Chondrocyte (in vitro differentiated cells): ENCODE results near the gene ADIPOR2. TPM values are rescaled to one million over a fixed set of nuclear protein-coding genes. Genes with fewer than 3 reads are reported as not detected.

Source experiments
- DNase-seq: peaks from one replicate; pipeline ENCODE4 v3.0.0; 2021; ENCODE audit warnings: mixed read lengths, low spot score
- H3K27ac Mint-ChIP-seq: one replicate; pipeline ENCODE4 v1.8.0; 2021; ENCODE audit warnings: mild to moderate bottlenecking, moderate library complexity, mixed read lengths; ENCODE audit not compliant: unreplicated experiment
- H3K27me3 Mint-ChIP-seq: 2 replicates; pipeline ENCODE4 v1.8.0; 2021; ENCODE audit warnings: low read depth, mixed read lengths
- H3K36me3 Mint-ChIP-seq: 2 replicates; pipeline ENCODE4 v1.8.0; 2021; ENCODE audit warnings: low read depth, mixed read lengths
- H3K4me1 Mint-ChIP-seq: 2 replicates; pipeline ENCODE4 v1.8.0; 2021; ENCODE audit warnings: low read depth, mild to moderate bottlenecking, mixed read lengths
- H3K4me3 Mint-ChIP-seq: one replicate; pipeline ENCODE4 v1.8.0; 2021; ENCODE audit warnings: mild to moderate bottlenecking, moderate library complexity, mixed read lengths; ENCODE audit not compliant: unreplicated experiment
- H3K9me3 Mint-ChIP-seq: 2 replicates; pipeline ENCODE4 v1.8.0; 2021; ENCODE audit warnings: low read depth, mixed read lengths
- total RNA-seq: library from RNA; stranded (reverse); gene quantifications from 3 replicates; pipeline ENCODE4 v1.2.1, GENCODE V29; 2021
- TF ChIP-seq, protein P1 (sequence below): fragments of 200-600 bp; sonication (generic); IDR thresholded peaks from 2 replicates; pipeline ENCODE4 v1.5.0; 2021; ENCODE audit warnings: antibody characterized with exemption, mild to moderate bottlenecking, moderate library complexity

ADIPOR2 gene
- total RNA-seq, 1 donor from 2014 or later, result 35.6 TPM

DNA sequence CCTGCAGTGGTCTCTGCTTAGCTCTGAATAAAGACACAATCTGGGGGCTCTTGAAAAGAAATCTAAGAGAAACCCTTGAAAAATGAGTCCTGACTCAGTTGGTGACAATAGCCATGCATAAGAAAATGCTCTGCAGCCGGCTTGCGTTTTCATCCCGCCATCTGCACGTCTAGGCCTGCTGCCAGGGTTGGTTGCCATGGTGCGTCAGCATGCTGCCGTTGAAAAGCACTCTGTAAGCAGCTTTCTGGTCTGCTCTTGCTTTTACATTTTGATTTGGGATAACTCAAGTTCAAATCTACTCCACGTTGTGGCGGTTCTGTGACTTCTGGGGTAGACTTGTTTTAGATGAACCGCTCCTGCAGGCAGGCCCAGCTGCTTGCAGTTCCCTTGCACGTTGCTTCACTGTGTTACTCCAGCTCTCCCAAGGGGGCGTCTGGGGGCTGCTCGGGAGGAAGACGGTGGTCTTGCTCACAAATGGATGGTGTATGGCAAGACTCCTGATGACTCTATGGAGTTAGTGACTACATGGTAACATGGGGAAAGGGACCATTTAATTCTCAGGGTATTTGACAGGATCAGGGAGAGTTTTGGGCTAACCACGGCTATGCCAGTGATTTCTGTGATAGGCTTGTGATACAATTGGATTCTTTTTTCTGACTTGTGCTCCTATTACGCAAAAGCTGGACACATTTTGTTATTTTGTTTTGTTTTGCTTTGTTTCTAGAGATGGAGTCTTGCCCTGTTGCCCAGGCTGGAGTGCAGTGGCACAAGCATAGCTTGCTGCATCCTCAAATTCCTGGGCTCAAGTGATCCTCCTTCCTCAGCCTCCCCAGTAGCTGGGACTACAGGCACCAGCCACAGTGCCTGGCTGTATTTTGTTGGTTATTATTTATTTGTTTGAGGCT, 46.1 kb upstream of the ADIPOR2 start:
- H3K36me3 Mint-ChIP-seq, result peaks cover 18% of the 10 kb centered on the region
- DNase-seq, result no peak
- peak overlapping the region; percentile 6 for H3K27ac Mint-ChIP-seq
- peaks cover 22% of the 10 kb centered on the region for H3K4me1 Mint-ChIP-seq
- H3K27me3 Mint-ChIP-seq, result no peaks in the 10 kb centered on the region
- H3K4me3 Mint-ChIP-seq, result no peak overlapping the region
- TF ChIP-seq, protein P1, sequence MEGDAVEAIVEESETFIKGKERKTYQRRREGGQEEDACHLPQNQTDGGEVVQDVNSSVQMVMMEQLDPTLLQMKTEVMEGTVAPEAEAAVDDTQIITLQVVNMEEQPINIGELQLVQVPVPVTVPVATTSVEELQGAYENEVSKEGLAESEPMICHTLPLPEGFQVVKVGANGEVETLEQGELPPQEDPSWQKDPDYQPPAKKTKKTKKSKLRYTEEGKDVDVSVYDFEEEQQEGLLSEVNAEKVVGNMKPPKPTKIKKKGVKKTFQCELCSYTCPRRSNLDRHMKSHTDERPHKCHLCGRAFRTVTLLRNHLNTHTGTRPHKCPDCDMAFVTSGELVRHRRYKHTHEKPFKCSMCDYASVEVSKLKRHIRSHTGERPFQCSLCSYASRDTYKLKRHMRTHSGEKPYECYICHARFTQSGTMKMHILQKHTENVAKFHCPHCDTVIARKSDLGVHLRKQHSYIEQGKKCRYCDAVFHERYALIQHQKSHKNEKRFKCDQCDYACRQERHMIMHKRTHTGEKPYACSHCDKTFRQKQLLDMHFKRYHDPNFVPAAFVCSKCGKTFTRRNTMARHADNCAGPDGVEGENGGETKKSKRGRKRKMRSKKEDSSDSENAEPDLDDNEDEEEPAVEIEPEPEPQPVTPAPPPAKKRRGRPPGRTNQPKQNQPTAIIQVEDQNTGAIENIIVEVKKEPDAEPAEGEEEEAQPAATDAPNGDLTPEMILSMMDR, result no peak
- H3K9me3 Mint-ChIP-seq, result no peaks in the 10 kb centered on the region

DNA sequence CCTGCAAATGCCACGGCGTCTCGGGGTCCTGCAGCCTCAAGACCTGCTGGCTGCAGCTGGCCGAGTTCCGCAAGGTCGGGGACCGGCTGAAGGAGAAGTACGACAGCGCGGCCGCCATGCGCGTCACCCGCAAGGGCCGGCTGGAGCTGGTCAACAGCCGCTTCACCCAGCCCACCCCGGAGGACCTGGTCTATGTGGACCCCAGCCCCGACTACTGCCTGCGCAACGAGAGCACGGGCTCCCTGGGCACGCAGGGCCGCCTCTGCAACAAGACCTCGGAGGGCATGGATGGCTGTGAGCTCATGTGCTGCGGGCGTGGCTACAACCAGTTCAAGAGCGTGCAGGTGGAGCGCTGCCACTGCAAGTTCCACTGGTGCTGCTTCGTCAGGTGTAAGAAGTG, 45.1 kb upstream of the ADIPOR2 start:
- no peak for DNase-seq
- Mint-ChIP-seq H3K27me3 (no peaks in the 10 kb centered on the region), H3K4me1 (peaks cover 33% of the 10 kb centered on the region), H3K36me3 (peaks cover 18% of the 10 kb centered on the region), H3K9me3 (no peaks in the 10 kb centered on the region), H3K4me3 (no peak overlapping the region), H3K27ac (no peak overlapping the region)
- TF ChIP-seq, protein P1, result no peak

DNA sequence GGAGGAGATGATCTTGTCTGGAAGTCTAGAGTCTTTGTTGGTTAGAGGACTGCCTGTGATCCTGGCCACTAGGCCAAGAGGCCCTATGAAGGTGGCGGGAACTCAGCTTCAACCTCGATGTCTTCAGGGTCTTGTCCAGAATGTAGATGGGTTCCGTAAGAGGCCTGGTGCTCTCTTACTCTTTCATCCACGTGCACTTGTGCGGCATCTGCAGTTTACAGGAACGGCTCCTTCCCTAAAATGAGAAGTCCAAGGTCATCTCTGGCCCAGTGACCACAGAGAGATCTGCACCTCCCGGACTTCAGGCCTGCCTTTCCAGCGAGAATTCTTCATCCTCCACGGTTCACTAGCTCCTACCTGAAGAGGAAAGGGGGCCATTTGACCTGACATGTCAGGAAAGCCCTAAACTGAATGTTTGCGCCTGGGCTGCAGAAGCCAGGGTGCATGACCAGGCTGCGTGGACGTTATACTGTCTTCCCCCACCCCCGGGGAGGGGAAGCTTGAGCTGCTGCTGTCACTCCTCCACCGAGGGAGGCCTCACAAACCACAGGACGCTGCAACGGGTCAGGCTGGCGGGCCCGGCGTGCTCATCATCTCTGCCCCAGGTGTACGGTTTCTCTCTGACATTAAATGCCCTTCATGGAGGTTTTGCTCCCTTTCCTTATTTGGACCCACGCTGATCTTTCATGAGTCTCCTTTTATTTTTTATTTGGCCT, 44.1 kb upstream of the ADIPOR2 start:
- Mint-ChIP-seq H3K27ac (no peak overlapping the region), H3K27me3 (no peaks in the 10 kb centered on the region), H3K36me3 (peaks cover 19% of the 10 kb centered on the region), H3K4me1 (peaks cover 34% of the 10 kb centered on the region), H3K9me3 (no peaks in the 10 kb centered on the region), H3K4me3 (no peak overlapping the region)
- no peak for DNase-seq
- TF ChIP-seq, protein P1, result no peak

DNA sequence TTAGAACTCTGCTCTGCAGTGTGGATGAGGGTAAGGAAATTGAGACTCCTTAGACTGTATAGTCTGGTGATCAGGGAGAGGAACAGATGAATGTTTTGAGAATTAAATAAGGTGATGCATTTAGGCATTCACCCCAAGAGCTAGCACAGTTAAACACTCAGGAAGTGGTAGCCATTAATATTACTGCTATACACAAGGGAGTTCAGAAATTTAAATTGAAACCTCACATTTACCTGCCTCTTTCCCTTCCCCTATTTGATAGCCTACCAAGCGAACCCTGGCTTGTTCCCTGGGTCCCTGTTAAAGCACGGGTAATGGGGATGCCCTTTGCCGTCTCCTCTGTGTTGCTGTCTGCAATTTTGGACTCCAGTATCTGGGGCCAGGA, 43.6 kb upstream of the ADIPOR2 start:
- Mint-ChIP-seq H3K27me3 (no peaks in the 10 kb centered on the region), H3K27ac (no peak overlapping the region), H3K36me3 (peaks cover 19% of the 10 kb centered on the region), H3K4me3 (no peak overlapping the region), H3K9me3 (no peaks in the 10 kb centered on the region), H3K4me1 (peaks cover 34% of the 10 kb centered on the region)
- no peak for DNase-seq
- TF ChIP-seq, protein P1, result no peak

DNA sequence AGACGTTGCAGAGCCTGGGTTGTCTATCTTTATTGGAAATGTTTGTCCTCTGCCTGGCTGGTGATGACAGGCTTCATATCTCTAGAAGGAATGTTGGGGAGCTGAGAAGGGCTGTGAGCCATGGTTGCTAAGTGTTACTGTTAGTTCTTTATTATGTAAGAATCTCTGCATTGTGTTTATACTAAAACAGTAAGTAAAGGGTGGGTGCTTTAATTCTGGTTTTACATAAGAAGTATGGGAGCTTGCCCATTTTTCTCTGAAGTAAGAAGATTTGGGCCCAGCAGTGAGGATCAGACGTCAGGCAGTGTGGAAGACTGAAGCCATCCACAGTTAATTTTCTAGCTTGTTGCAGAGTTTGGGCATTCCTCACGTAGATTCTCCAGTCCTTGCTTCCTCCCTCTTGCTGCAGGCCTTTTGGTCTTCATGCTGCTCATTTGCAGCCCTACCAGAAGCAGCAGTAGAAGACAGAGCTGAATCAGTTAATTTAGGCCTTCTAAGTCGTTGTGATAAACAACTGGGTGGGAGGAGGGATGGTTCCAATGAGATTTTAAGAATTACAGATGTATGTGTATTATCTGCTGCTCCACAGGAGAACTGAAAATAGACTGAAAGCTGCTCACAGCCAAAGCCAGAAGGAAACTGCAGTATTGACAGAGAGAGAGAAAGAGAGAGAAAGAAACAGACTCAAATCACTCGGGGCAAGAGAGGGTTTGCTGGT, 40.5 kb upstream of the ADIPOR2 start:
- Mint-ChIP-seq H3K36me3 (peaks cover 18% of the 10 kb centered on the region), H3K27me3 (no peaks in the 10 kb centered on the region)
- no peak for DNase-seq

More for the DNA sequence above, 40.5 kb upstream of the ADIPOR2 start:
- H3K27ac Mint-ChIP-seq, result peak overlapping the region; percentile 66
- peaks cover 36% of the 10 kb centered on the region for H3K4me1 Mint-ChIP-seq
- no peak overlapping the region for H3K4me3 Mint-ChIP-seq
- TF ChIP-seq, protein P1, result no peak
- H3K9me3 Mint-ChIP-seq, result no peaks in the 10 kb centered on the region
